OCI-LY7 (cell line): ENCODE results near the gene YBX2. TPM values are rescaled to one million over a fixed set of nuclear protein-coding genes. Genes with fewer than 3 reads are reported as not detected.

Experiments
- BruUV-seq: library from RNA; stranded (reverse); fragments of 400-500 nt; replicated peaks from 2 replicates; lab custom pipeline; 2021; lab: Mats Ljungman, UMichigan
- CTCF ChIA-PET: fragments of 300-600 bp; sonication (Branson Sonifier 250); formaldehyde crosslinking; loops from one replicate; lab custom pipeline; 2022; ENCODE audit warnings: antibody characterized with exemption; ENCODE audit not compliant: unreplicated experiment; lab: Charles Lee
- POLR2A ChIA-PET: fragments of 300-600 bp; sonication (Branson Sonifier 250); formaldehyde crosslinking; loops from one replicate; lab custom pipeline; 2022; ENCODE audit warnings: antibody characterized with exemption; lab: Charles Lee
- DNase-seq: peaks from one replicate; pipeline ENCODE4 v3.0.0-alpha.2; 2015; ENCODE audit warnings: low spot score
- H2AFZ ChIP-seq: fragments of 200-600 bp; sonication (generic), shearing (Covaris generic); 2 replicates; pipeline ENCODE4 v1.6.1; 2014; ENCODE audit warnings: mild to moderate bottlenecking, antibody characterized with exemption, low read length, moderate library complexity
- H3K27ac ChIP-seq: fragments of 200-600 bp; sonication (generic); 2 replicates; pipeline ENCODE4 v1.5.1; 2014; ENCODE audit warnings: mixed run types, low read depth, mild to moderate bottlenecking, moderate library complexity, low read length, inconsistent platforms; ENCODE audit not compliant: poor library complexity, severe bottlenecking
- H3K36me3 ChIP-seq: fragments of 200-600 bp; sonication (generic); 2 replicates; pipeline ENCODE4 v1.6.1; 2014; ENCODE audit warnings: mild to moderate bottlenecking, antibody characterized with exemption, low read length, moderate library complexity, mixed read lengths; ENCODE audit not compliant: insufficient read depth
- H3K4me1 ChIP-seq: fragments of 200-600 bp; sonication (generic); 2 replicates; pipeline ENCODE4 v1.5.1; 2014; ENCODE audit warnings: mild to moderate bottlenecking, low read length; ENCODE audit not compliant: insufficient read depth, poor library complexity, severe bottlenecking
- H3K4me2 ChIP-seq: fragments of 200-600 bp; sonication (generic); 2 replicates; pipeline ENCODE4 v1.6.1; 2014; ENCODE audit warnings: mild to moderate bottlenecking, low read length
- H3K4me3 ChIP-seq: fragments of 200-600 bp; sonication (generic); 2 replicates; pipeline ENCODE4 v1.5.1; 2014; ENCODE audit warnings: mild to moderate bottlenecking, low read depth, low read length; ENCODE audit not compliant: poor library complexity, severe bottlenecking
- H3K79me2 ChIP-seq: fragments of 200-600 bp; sonication (generic); 2 replicates; pipeline ENCODE4 v1.6.1; 2016; ENCODE audit warnings: low read depth, mild to moderate bottlenecking, low read length, moderate library complexity, mixed read lengths; ENCODE audit not compliant: insufficient read depth
- H3K9me2 ChIP-seq: fragments of 200-600 bp; sonication (generic); 2 replicates; pipeline ENCODE4 v1.6.1; 2016; ENCODE audit warnings: mild to moderate bottlenecking, low read length, mixed read lengths; ENCODE audit not compliant: insufficient read depth
- H3K9me3 ChIP-seq: fragments of 200-600 bp; sonication (generic); 2 replicates; pipeline ENCODE4 v1.6.1; 2014; ENCODE audit warnings: mild to moderate bottlenecking, mixed run types, low read length, mixed read lengths
- H4K20me1 ChIP-seq: fragments of 200-600 bp; sonication (generic); 2 replicates; pipeline ENCODE4 v1.6.1; 2014; ENCODE audit warnings: mild to moderate bottlenecking, antibody characterized with exemption, low read length, moderate library complexity, mixed read lengths; ENCODE audit not compliant: insufficient read depth
- EZH2phosphoT487 ChIP-seq: fragments of 200-600 bp; sonication (generic); IDR thresholded peaks from 2 replicates; pipeline ENCODE4 v1.6.1; 2018; ENCODE audit warnings: low read depth, borderline replicate concordance, mild to moderate bottlenecking, mixed run types, antibody characterized with exemption, low read length, moderate library complexity, mixed read lengths
- intact Hi-C: fragments of 100-400 bp; cut with micrococcal nuclease; formaldehyde crosslinking; loops from one replicate; pipeline ENCODE4 v1.10.0; 2022; ENCODE audit not compliant: unreplicated experiment
- total RNA-seq, 2 experiments: library from RNA; depleted of rRNA in 1 of 2; stranded (reverse); fragments of >200 nt in 1 of 2; shearing (Covaris generic) in 1 of 2; gene quantifications; 2 replicates each; pipeline ENCODE4 v1.2.3, GENCODE V29; 2014 to 2022
- TF ChIP-seq, protein P1 (sequence below): fragments of 200-600 bp; sonication (generic); conservative IDR thresholded peaks from 2 replicates; pipeline ENCODE4 v1.5.1; 2014; ENCODE audit warnings: mild to moderate bottlenecking, antibody characterized with exemption, low read length, moderate library complexity, mixed read lengths

Gene YBX2
- total RNA-seq, 2 experiments from 2014 or later: 6.7 to 9.8 TPM

DNA sequence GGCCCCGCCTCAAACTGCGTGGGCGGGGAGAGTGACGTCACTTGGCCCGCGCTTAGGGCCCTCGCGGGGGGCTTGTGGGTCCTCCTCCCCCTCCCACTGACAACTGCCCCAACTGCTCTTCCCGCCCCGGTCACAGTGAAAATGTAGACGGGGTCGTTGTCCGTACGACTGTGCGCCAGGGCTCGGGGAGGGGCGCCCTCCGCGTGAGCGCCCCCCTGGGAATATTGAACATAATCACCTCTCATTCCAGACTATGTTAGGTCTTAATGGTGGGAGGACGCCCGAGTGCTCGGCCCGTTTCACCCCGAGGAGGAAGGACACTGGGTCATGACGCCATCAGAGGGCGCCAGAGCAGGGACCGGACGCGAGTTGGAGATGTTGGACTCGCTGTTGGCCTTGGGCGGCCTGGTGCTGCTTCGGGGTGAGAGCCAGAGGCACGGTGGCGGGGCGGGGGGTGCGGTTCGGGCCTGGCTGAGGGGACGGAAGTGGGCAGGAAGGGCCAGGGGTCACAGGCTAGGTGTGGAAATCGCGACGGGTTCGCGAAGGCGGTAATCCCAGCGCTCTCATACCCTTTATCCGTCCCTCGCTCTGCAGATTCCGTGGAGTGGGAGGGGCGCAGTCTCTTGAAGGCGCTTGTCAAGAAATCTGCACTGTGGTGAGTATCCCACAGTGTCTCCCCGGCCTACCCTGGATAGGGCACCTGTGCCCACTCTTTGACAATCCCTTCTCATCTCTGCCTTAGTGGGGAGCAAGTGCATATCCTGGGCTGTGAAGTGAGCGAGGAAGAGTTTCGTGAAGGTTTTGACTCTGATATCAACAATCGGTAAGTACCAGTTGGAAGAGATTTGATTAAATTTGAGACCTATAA is 42.0 kb downstream of the YBX2 start, which contains the start of gene ELP5:
Gene ELP5 (plus strand): TSS at position 40 of the 868 bp plus-strand sequence. CDS start 336 bp downstream, at position 376.
- TF ChIP-seq EZH2phosphoT487: no peak
- TF ChIP-seq, protein P1, sequence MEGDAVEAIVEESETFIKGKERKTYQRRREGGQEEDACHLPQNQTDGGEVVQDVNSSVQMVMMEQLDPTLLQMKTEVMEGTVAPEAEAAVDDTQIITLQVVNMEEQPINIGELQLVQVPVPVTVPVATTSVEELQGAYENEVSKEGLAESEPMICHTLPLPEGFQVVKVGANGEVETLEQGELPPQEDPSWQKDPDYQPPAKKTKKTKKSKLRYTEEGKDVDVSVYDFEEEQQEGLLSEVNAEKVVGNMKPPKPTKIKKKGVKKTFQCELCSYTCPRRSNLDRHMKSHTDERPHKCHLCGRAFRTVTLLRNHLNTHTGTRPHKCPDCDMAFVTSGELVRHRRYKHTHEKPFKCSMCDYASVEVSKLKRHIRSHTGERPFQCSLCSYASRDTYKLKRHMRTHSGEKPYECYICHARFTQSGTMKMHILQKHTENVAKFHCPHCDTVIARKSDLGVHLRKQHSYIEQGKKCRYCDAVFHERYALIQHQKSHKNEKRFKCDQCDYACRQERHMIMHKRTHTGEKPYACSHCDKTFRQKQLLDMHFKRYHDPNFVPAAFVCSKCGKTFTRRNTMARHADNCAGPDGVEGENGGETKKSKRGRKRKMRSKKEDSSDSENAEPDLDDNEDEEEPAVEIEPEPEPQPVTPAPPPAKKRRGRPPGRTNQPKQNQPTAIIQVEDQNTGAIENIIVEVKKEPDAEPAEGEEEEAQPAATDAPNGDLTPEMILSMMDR: peak; percentile 58
- peak within 1 kb of the TSS; percentile 71 for H3K27ac ChIP-seq
- POLR2A ChIA-PET: no interaction called here
- CTCF ChIA-PET: no interaction called here
- H4K20me1 ChIP-seq: peaks cover 18% of the 10 kb centered on the region
- TSS peak; percentile 83 for BruUV-seq
- H2AFZ ChIP-seq: peak within 1 kb of the TSS; percentile 5; the same call in 1 of the 2 replicates
- peak; percentile 96 for DNase-seq
- peaks cover 57% of the 10 kb centered on the region for H3K79me2 ChIP-seq
- peaks cover 49% of the 10 kb centered on the region for H3K36me3 ChIP-seq
- intact Hi-C loops: loop anchor here (1.0 to 5.0 kb wide), 5 partner anchors 14 to 585 kb away; partner anchors contain the start of genes EIF5A, PHF23, POLR2A and SLC35G6
- peaks cover 26% of the 10 kb centered on the region for H3K4me1 ChIP-seq
- no peaks in the 10 kb centered on the region for H3K9me2 ChIP-seq
- peak within 1 kb of the TSS; percentile 100 for H3K4me2 ChIP-seq
- no peaks in the 10 kb centered on the region for H3K9me3 ChIP-seq
- H3K4me3 ChIP-seq: peak within 1 kb of the TSS; percentile 83

DNA sequence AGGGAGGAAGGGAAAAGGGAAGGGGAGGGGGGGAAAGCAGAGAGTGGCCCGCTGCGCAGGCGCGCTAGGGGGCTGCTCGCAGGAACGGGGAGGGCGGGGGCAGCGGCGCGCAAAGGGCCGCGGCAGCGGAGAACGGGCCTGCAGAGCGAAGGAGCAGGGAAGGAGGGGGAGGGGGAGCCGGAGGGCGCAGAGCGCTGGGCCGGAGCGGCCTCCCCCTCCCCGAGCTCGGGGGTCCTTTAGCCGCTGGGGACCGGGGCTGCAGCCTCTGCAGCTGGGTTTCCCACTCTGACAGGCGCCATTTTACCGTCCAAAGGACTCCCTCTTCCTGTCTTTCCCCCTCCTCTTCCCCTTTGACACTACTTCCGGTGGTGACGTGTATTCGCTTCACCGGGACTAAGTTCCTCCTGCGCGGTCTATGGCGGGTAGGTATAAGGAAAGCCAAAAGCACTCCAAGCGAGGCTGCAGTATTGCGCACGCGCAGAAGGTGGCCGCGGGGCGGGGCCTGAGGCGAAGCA is 42.7 kb downstream of the YBX2 start, which contains the start of gene CTDNEP1:
Gene CTDNEP1 (minus strand): TSS at position 74 of the 515 bp plus-strand sequence. CDS start 438 bp downstream, outside the sequence.
- Histone ChIP-seq H3K9me3 (no peaks in the 10 kb centered on the region), H3K79me2 (peaks cover 64% of the 10 kb centered on the region), H3K27ac (peak within 1 kb of the TSS; percentile 71), H3K4me1 (peaks cover 26% of the 10 kb centered on the region), H2AFZ (peak within 1 kb of the TSS; percentile 5; the same call in 1 of the 2 replicates), H3K4me2 (peak within 1 kb of the TSS; percentile 100), H3K4me3 (peak within 1 kb of the TSS; percentile 83), H4K20me1 (peaks cover 18% of the 10 kb centered on the region), H3K9me2 (no peaks in the 10 kb centered on the region), H3K36me3 (peaks cover 50% of the 10 kb centered on the region)
- DNase-seq: peak; percentile 100
- CTCF ChIA-PET: no interaction called here
- intact Hi-C loops: loop anchor here (1.0 to 5.0 kb wide), 6 partner anchors 13 to 586 kb away; partner anchors contain the start of genes EIF5A, NEURL4, PHF23 and POLR2A
- BruUV-seq: no TSS peak
- POLR2A ChIA-PET: no interaction called here
- TF ChIP-seq EZH2phosphoT487: no peak
- TF ChIP-seq, protein P1: no peak
